Thoracic aorta (tissue), 2 donors: Measurements from ENCODE around the gene DNAJB1. TPM values are rescaled to one million over a fixed set of nuclear protein-coding genes. Genes with fewer than 3 reads are reported as not detected.

ENCODE experiments used
- ATAC-seq: fragments of 150-250 bp; one replicate; pipeline ENCODE4 v1.8.0; 2017; ENCODE audit warnings: low read depth; ENCODE audit not compliant: insufficient number of reproducible peaks, low FRiP score
- DNase-seq: peaks from one replicate; pipeline ENCODE4 v3.0.0-alpha.2; 2020; ENCODE audit warnings: low spot score
- H3K27ac ChIP-seq, 2 donors: fragments of 200-600 bp; sonication (generic); 1 replicate in 1 of 2; 2 replicates in 1 of 2; pipeline ENCODE4 v1.5.1; 2016; ENCODE audit warnings: mild to moderate bottlenecking in 2 of 2, moderate library complexity in 2 of 2
- H3K27me3 ChIP-seq: fragments of 200-600 bp; sonication (generic); replicated peaks from 2 replicates; pipeline ENCODE4 v1.6.0; 2016; ENCODE audit warnings: mild to moderate bottlenecking; ENCODE audit not compliant: insufficient read depth
- H3K36me3 ChIP-seq: fragments of 200-600 bp; sonication (generic); one replicate; pipeline ENCODE4 v1.5.1; 2016
- H3K4me1 ChIP-seq, 2 donors: fragments of 200-600 bp; sonication (generic); 1 replicate in 1 of 2; 2 replicates in 1 of 2; pipeline versions ENCODE4 v1.5.1 to v1.6.0; 2016; ENCODE audit warnings: low read depth in 2 of 2, mild to moderate bottlenecking in 1 of 2; ENCODE audit not compliant: control insufficient read depth in 1 of 2
- H3K4me3 ChIP-seq: fragments of 200-600 bp; sonication (generic); 2 replicates; pipeline ENCODE4 v1.5.1; 2016; ENCODE audit warnings: mild to moderate bottlenecking
- H3K9me3 ChIP-seq: fragments of 200-600 bp; sonication (generic); 2 replicates; pipeline ENCODE4 v1.5.1; 2016
- CTCF ChIP-seq: fragments of 200-600 bp; sonication (generic); IDR thresholded peaks from one replicate; pipeline ENCODE4 v1.5.1; 2019; ENCODE audit warnings: antibody characterized with exemption
- total RNA-seq, 2 donors: library from RNA; depleted of rRNA; stranded (reverse); fragments of >200 nt; gene quantifications; one replicate each; pipeline versions ENCODE4 v1.1.0 to v1.2.3, GENCODE V29; 2016

DNAJB1 gene
- total RNA-seq, 2 donors from 2014 or later: 50.1 to 50.6 TPM

DNA sequence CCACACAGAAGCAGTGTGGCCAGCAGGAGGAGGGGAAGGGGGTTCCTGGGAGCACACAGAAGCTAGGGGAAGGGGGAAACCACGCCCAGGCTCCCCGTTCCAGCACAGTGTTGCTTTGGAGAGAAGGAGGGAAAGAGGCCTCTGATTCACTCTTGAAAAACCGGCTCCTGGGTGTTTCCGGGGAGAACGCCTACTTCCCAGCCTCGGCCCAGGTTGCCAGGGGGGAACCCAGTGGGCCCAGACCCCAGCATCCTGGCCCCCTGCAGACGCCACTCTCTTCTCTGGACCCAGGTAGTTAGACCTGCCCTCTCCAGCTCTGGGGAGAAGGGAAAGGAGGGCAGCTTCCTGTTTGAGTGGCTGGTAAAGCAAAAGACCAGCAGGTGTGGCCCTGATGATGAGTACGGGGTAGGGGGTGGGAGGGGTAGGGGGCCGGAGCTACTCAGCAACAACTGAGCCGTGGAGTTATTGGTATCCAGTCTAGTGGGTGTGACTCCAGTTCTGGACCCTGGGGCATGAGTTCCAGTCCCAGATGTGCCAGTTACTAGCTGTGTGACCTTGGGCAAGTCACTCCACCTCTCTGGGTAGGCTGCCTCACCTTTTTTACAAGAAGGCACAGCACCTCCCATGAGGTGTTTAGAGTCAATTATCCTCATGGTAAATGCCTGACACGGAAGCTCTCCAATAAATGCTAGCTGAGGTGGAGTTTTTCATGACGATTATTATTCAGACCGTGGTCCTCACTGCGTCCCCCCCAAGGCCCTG lies 23.1 kb downstream of the DNAJB1 start:
- H3K4me3 ChIP-seq: peak overlapping the region; percentile 94
- no peak for TF ChIP-seq CTCF
- no peaks in the 10 kb centered on the region for H3K9me3 ChIP-seq
- peaks cover 4% of the 10 kb centered on the region for H3K36me3 ChIP-seq
- DNase-seq (no peak), ATAC-seq (no peak)
- peaks cover 15 to 31% of the 10 kb centered on the region in 2 donors for H3K4me1 ChIP-seq
- H3K27me3 ChIP-seq: no peaks in the 10 kb centered on the region
- peak overlapping the region; percentile 27 to 50 for H3K27ac ChIP-seq

GRCh38 chr19:14494411-14494810 lies 23.8 kb downstream of the DNAJB1 start:
- Histone ChIP-seq H3K36me3 (peaks cover 8% of the 10 kb centered on the region), H3K27ac (no peak overlapping the region), H3K4me3 (peak overlapping the region; percentile 94), H3K9me3 (no peaks in the 10 kb centered on the region), H3K4me1 (peaks cover 15 to 31% of the 10 kb centered on the region in 2 donors), H3K27me3 (no peaks in the 10 kb centered on the region)
- DNase-seq (no peak), ATAC-seq (no peak)
- no peak for TF ChIP-seq CTCF

DNA sequence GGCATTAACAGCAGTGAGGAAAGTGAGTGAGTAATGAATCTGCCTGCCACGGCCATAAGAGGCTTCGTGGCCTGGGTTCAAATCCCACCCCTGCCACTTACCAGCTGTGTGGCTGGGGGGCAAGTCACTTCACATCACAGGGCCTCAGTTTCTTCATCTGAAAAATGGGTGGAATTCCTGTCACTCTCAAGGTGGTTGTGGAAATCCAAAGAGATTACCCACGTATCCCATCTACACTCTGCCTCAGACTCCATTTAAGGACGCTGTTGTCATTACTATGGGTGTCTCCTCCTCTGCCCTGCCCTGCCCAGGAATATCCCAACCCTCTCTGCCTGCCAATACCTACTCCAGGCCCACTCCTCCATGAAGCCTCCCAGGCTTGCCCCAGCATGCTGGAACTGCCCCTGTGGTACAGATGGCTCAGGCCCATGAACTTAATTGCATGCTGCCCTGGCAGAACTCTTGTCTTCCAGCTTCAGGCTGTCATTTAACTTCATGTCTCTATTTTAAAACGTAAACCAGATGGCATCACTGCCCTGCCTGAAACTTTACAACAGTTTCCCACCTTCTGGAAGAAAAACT lies 25.4 kb downstream of the DNAJB1 start:
- no peak for DNase-seq
- ATAC-seq: no peak
- Histone ChIP-seq H3K27ac (no peak overlapping the region), H3K36me3 (peaks cover 19% of the 10 kb centered on the region), H3K4me1 (peaks cover 15 to 30% of the 10 kb centered on the region in 2 donors), H3K27me3 (no peaks in the 10 kb centered on the region), H3K4me3 (no peak overlapping the region), H3K9me3 (no peaks in the 10 kb centered on the region)
- TF ChIP-seq CTCF: no peak

- no peaks in the 10 kb centered on the region for H3K4me1 ChIP-seq
- no peaks in the 10 kb centered on the region for H3K9me3 ChIP-seq
- no peak overlapping the region for H3K4me3 ChIP-seq
- no peak for ATAC-seq
- H3K27me3 ChIP-seq: no peaks in the 10 kb centered on the region
- peaks cover 25% of the 10 kb centered on the region for H3K36me3 ChIP-seq
- no peak for TF ChIP-seq CTCF
- no peak for DNase-seq
- H3K27ac ChIP-seq: no peak overlapping the region
Observed at GRCh38 chr19:14487370-14488125, 30.6 kb downstream of the DNAJB1 start.
